Activated naive CD4-positive, alpha-beta T cell treated with anti-CD3 and anti-CD28 coated beads, Interleukin-2, amount 50 U/mL, for 24 hours (primary cell): Measurements from ENCODE around the gene MMP24OS.
"Not testable (repeated sequence)": the region's sequence is repeated elsewhere in the genome, so short reads cannot be mapped to it uniquely, and the experiment has no call there.

Experiments
- H3K27ac Mint-ChIP-seq: one replicate; pipeline ENCODE4 v1.8.0; 2021; ENCODE audit warnings: mild to moderate bottlenecking, mixed read lengths
- H3K27me3 Mint-ChIP-seq: one replicate; pipeline ENCODE4 v1.8.0; 2021; ENCODE audit warnings: mixed read lengths
- H3K36me3 Mint-ChIP-seq: one replicate; pipeline ENCODE4 v1.8.0; 2021; ENCODE audit warnings: mixed read lengths
- H3K4me1 Mint-ChIP-seq: one replicate; pipeline ENCODE4 v1.8.0; 2021; ENCODE audit warnings: mixed read lengths
- H3K4me3 Mint-ChIP-seq: one replicate; pipeline ENCODE4 v1.8.0; 2021; ENCODE audit warnings: mild to moderate bottlenecking, mixed read lengths
- H3K9me3 Mint-ChIP-seq: one replicate; pipeline ENCODE4 v1.8.0; 2021; ENCODE audit warnings: mixed read lengths

The MMP24OS gene

DNA sequence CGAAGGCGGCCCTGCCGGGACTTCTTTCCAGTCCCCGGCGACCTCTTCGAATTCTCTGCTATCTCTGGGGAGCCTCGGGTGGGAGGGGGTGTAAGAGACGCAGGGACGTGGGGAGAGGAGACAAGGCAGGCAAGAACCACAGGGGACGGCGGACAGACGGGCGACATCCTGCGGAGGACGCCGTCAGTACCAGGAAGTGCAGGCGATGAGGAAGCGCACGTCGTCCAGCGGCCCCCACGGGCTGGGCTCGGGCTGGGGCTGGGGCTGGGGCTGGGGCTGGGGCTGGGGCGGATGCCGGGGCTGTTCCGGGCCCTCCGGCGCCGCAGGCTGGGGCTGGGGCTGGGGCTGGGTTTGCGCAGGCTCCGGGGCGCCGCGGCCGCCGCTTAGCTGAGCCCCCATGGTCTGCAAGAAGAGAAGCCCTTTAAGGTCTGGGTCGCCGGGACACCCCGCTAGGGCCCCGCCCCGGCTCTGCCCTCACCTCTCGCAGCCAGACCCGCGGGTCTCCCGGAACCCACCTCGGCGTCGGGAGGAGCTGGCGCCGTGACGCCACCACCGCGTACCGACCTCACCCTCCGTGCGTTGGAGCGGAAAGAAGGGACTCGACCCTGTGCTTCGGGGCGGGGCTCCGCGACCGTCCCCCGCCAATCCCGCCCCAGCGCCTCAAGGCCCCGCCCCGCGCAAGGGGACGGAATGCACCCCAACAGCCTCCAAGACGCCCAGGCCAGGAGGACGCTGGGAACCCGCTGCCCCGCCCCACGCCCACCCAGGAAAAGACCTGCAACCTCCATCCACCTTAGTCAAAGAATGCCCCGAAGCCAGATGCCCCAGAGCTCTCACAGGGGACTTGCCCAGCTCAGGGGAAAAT is at the start of gene MMP24OS:
Gene MMP24OS (minus strand): TSS at position 592 of the 865 bp plus-strand sequence. CDS start 193 bp downstream, at position 399.
- Mint-ChIP-seq H3K9me3 (no peaks in the 10 kb centered on the region), H3K36me3 (peaks cover 15% of the 10 kb centered on the region), H3K27me3 (no peaks in the 10 kb centered on the region), H3K4me1 (peaks cover 17% of the 10 kb centered on the region), H3K4me3 (peak within 1 kb of the TSS; percentile 97), H3K27ac (peak within 1 kb of the TSS; percentile 97)

DNA sequence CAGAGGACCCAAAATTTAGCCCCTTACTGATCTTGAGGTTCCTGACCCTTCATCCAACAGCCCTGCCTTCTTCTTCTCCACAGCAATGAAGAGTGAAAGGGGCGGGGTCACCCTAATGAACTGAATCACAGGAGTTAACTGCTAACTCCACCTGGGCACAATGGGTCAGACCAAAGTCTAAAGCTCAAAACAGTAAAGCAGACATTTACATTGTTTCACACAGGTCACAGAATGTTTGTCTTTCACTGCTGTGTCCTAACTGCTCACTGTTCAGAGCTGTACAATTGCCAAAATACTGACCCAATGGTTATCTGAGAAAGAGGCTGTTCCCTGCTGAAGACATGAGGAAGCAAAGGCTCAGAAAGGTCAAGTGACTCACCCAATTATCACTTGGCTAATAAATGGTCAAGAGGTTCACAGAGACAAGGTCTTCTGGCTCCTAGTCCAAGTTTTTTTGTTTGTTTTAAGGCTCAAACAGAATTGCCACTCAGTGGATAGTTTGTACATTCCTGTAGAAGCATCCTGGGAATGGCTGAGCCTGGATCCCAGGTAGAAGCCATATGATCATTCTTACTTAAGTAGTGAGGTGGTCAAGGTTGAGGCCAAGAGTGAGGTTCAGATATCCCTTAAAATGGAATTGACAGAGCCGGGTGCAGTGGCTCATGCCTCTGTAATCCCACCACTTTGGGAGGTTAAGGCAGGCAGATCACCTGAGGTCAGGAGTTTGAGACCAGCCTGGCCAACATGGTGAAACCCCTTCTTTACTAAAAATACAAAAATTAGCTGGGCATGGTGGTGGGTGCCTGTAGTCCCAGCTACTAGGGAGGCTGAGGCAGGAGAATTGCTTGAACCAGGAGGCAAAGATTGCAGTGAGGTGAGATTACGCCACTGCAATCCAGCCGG is 49.4 kb upstream of the MMP24OS start:
- Mint-ChIP-seq H3K4me3 (no peak overlapping the region), H3K36me3 (peaks cover 6% of the 10 kb centered on the region), H3K27me3 (no peaks in the 10 kb centered on the region), H3K4me1 (peaks cover 15% of the 10 kb centered on the region), H3K9me3 (no peaks in the 10 kb centered on the region), H3K27ac (peak overlapping the region; percentile 84)

DNA sequence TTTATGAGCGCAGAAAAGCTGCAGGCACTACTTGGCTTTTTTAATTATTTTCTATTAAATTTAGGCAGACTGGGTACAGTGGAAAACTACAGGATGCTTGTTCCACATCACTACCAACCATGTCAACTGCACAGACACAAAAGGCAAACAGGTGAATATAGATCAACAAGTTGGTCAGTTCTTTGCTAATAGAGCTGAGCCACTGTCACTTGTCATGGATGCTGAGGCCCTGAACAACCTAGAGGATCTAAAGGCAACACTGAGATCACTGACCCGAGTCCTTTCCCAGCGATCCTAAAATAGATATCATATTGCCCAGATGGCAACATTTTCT is 48.8 kb upstream of the MMP24OS start:
- peaks cover 15% of the 10 kb centered on the region for H3K4me1 Mint-ChIP-seq
- H3K36me3 Mint-ChIP-seq = peaks cover 6% of the 10 kb centered on the region
- no peak overlapping the region for H3K27ac Mint-ChIP-seq
- H3K27me3 Mint-ChIP-seq = no peaks in the 10 kb centered on the region
- no peaks in the 10 kb centered on the region for H3K9me3 Mint-ChIP-seq
- H3K4me3 Mint-ChIP-seq = no peak overlapping the region

DNA sequence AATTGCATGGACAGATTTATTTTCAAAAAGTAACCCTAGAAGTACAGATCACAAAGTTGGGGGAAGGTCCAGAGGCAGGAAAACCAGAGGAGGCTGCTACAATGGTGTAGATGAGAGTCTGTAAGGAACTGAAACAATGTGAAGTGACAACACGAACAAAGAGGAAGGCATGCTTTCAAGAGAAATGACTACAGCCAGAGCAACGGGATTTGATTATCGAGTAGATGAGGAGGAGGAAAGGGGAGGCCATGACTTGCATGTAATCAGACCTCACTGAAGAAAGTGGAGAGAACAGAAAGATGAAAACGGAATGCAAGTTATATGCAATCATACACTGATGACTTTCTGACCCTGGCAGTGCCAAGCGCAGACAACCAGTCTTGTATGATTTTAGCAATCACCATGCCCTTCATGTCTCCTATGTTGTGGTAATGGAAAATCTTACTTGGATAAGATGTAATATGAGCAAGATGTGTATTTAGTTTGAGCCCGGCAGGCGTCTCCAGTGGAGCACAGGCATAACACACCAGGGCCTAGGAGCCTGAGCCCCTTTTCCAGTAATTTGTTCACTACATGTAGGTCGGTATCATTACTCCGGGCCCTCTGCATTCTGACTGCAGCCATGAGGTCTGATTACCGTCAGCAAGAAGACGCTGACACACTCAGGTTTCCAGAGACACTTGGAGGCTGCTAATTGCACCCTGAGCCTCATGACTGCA is 48.3 kb upstream of the MMP24OS start:
- Mint-ChIP-seq H3K4me1 (peaks cover 15% of the 10 kb centered on the region), H3K27ac (no peak overlapping the region)

DNA sequence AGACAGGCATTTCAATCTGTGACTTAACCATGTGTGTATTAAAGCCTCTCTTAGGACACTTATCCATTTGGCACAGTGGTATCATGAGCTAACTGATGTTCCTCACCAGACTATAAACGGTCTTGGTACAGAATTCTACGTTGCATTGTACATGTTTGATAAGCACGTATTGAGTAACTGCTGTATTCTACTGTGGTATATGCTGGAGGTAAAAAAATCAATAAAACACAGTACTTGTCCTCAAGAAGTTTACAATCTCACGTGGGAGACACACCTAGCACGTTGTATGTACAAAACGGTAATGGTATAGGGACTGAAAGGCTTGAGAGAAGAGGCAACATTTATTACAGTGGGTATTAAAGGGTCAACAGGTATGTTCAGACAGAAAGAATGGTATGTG is 47.5 kb upstream of the MMP24OS start:
- Mint-ChIP-seq H3K27ac (no peak overlapping the region), H3K4me3 (no peak overlapping the region), H3K36me3 (peaks cover 8% of the 10 kb centered on the region), H3K27me3 (no peaks in the 10 kb centered on the region), H3K4me1 (peaks cover 15% of the 10 kb centered on the region), H3K9me3 (no peaks in the 10 kb centered on the region)

More for the DNA sequence above, 48.3 kb upstream of the MMP24OS start:
- peaks cover 6% of the 10 kb centered on the region for H3K36me3 Mint-ChIP-seq
- H3K9me3 Mint-ChIP-seq = no peaks in the 10 kb centered on the region
- no peak overlapping the region for H3K4me3 Mint-ChIP-seq
- H3K27me3 Mint-ChIP-seq = no peaks in the 10 kb centered on the region

DNA sequence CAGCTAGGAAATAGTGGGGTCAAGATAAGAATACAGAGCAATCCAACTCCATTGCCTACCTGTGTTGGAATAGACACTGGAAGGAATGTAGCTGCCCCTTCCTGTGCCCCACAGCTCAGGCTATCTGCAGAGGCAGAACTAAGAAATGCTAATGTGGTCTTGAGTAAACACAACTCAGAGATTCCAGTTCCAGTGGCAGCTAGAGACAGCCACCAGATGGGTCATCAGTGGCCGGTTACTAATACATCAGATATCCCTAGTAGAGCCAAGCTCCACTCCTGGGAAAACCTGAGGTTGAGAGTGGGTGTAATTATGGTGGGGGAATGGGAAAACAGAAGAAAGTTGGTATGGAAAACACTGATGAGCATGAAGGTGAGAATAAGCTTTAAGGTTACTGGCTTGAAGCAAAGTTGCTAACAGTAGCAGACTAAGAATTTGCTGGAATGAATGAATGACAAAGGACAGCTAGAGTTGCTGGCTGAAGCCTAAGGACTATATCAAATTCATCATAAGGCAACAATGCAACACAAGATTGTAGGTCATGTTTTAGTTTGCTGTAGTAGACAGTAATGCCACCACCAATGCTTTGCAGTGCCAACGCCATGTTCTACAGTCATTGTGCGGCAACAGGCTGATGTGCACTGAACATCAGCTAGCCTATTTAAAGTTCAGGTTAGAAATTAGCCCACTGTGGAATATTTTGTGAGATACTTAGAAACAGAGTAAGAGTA is 42.6 kb upstream of the MMP24OS start:
- H3K9me3 Mint-ChIP-seq = no peaks in the 10 kb centered on the region
- peaks cover 18% of the 10 kb centered on the region for H3K4me1 Mint-ChIP-seq
- H3K27ac Mint-ChIP-seq = no peak overlapping the region
- H3K27me3 Mint-ChIP-seq = no peaks in the 10 kb centered on the region
- peaks cover 5% of the 10 kb centered on the region for H3K36me3 Mint-ChIP-seq
- no peak overlapping the region for H3K4me3 Mint-ChIP-seq

DNA sequence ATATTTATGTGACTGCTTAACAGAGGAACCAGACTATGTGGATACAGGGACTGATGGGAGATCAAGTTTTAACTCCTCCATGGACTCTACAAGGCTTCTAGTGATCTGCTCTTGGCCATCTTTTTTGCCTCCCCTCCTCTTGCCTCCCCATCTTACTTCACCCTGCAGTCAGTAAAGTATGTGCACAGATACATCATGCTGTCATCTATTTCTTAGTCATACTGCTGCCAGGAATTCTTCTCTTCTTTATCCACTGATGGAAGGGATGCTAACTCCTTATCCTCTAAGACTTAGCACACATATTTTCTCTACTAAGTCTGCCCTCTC is 41.9 kb upstream of the MMP24OS start:
- Mint-ChIP-seq H3K4me1 (peaks cover 24% of the 10 kb centered on the region), H3K36me3 (peaks cover 3% of the 10 kb centered on the region), H3K27me3 (no peaks in the 10 kb centered on the region), H3K4me3 (no peak overlapping the region), H3K9me3 (no peaks in the 10 kb centered on the region), H3K27ac (no peak overlapping the region)

DNA sequence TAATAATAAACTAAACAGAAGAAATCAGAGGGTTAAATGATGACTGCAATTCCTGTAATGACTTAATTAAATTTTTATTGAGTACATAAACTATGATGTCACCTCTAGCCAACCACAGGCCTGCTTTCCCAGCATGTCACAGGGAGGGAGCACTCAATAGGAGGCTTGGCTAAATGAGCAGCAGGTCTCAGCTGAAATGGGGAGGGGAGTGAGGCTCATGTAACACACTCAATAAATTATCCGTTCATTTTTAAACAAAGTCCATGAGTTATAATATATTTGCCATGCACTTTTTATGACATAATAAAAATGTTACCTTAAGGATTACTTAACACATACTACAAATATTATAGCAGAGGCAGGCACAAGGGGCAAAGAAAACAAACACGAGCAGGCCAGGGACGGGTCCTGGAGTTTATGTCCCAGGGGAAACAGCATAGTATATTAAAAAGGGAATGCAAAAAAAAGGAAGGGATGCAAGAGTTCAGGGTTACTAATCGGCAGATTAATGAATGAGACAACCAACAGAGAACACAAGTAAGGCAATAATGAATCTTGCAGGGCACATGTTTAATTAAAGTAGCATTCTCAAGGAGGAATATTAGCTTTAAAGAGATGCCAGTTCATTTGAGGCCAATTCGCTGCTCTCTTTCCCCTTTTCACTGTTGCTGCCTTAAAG is 41.4 kb upstream of the MMP24OS start:
- Mint-ChIP-seq H3K9me3 (no peaks in the 10 kb centered on the region), H3K4me1 (peaks cover 25% of the 10 kb centered on the region), H3K27me3 (no peaks in the 10 kb centered on the region), H3K27ac (no peak overlapping the region), H3K36me3 (peaks cover 3% of the 10 kb centered on the region), H3K4me3 (no peak overlapping the region)

DNA sequence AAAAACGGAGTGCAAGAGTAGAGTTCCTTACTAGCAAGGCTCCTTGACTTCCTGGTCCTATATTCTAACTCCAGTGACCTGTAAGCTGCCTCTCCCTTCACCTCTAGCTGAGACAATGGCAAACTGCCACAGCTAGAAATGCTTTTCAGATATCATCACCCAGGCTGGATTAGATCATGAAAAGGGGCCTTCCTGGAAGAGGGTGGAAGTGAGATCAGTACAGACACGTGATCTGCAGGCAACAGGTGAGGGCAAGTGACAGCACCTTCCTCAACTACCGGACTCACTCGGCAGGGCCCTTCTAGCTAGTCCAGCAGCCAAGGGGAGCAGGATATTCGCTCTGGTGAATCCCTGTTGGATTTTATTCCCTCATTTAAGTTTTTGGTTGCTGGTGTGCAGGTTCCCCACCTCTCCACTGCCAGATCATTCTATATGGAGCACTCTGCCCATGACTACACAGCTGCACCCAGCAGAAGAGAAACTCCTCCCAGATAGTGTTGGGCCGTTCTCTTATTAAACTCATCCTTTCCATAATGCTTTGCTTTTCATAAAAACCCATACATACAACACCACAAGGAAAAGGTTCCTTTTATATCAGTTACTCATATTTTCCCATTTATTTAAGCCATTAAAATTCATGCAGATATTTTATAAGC is 40.7 kb upstream of the MMP24OS start:
- Mint-ChIP-seq H3K27ac (peak overlapping the region; percentile 25), H3K36me3 (peaks cover 3% of the 10 kb centered on the region), H3K4me1 (peaks cover 25% of the 10 kb centered on the region), H3K4me3 (no peak overlapping the region), H3K9me3 (no peaks in the 10 kb centered on the region), H3K27me3 (no peaks in the 10 kb centered on the region)

DNA sequence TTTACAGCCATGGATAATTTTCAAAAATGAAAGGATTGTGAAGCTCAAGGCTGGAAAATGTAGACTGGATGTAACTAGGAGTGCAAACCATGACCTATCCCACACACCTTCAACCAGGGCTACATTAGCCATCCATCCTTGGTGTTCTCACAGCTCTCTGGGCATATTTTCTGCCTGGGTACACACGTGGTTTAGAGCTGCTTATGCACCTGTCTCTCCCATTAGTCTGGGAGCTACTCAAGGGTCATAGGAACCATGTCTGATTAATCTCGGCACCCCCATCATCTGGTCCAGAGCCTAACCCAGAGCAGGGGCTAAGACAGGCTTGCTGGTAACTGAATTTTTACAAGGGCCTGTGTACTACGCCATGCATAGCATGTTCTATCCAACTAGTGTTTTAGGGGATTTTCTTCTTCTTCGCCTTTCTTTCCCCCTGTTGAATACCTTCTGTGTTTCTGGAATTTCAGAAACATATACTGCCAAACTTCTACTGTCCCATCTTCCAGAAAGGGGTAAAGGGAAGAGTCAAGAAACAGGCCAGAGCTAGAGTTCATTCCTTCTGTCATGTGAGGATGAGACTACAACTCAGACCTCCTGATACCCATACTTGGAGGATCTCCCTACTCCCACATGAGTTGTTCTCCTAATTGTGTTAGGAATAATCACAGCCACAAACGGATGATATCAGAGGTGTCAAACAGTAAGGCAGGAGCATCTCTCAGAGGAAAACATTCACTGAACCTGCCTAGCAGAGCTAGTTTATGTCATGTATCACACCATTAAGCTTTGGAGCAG is 39.7 kb upstream of the MMP24OS start:
- Mint-ChIP-seq H3K36me3 (peaks cover 1% of the 10 kb centered on the region), H3K27ac (no peak overlapping the region), H3K27me3 (no peaks in the 10 kb centered on the region), H3K4me1 (peaks cover 28% of the 10 kb centered on the region), H3K4me3 (no peak overlapping the region), H3K9me3 (no peaks in the 10 kb centered on the region)

DNA sequence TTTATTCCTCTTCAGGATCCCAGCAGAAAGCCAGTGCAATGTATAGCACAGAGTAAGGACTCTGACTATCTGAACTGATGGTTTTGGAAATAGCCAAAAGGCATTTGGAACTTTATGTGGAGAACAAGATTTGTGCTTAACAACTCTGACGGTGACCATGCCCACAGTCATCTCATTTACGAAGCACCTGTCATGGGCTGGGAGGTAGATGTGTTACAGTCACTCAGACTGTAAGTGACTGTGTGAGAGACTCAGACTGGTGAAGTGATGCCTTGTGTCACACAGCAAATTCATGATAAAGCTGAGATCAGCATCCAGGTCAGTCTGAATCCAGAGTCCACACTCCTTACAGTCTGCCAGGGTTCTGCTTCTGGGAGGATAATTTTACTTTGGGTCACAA is 38.2 kb upstream of the MMP24OS start:
- Mint-ChIP-seq H3K4me3 (no peak overlapping the region), H3K4me1 (peaks cover 39% of the 10 kb centered on the region), H3K27ac (peak overlapping the region; percentile 44), H3K27me3 (no peaks in the 10 kb centered on the region), H3K36me3 (peaks cover 1% of the 10 kb centered on the region), H3K9me3 (no peaks in the 10 kb centered on the region)

DNA sequence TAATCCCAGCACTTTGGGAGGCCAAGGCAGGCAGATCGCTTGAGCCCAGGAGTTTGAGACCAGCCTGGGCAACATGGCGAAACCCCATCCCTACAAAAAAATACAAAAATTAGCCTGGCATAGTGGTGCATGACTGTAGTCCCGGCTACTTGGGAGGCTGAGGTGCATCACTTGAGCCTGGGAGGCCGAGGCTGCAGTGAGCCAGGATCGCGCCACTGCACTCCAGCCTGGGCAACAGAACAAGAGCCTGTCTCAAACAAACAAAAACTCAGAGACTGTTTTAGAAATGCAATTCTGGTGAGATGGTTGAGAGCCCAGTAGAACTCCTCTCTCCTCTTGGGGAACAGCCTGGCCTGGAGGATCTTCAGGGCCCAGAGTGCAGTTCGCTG is 37.7 kb upstream of the MMP24OS start:
- not testable (repeated sequence) for H3K27ac Mint-ChIP-seq, H3K27me3 Mint-ChIP-seq, H3K36me3 Mint-ChIP-seq, H3K4me3 Mint-ChIP-seq, H3K9me3 Mint-ChIP-seq
- peaks cover 39% of the 10 kb centered on the region for H3K4me1 Mint-ChIP-seq

DNA sequence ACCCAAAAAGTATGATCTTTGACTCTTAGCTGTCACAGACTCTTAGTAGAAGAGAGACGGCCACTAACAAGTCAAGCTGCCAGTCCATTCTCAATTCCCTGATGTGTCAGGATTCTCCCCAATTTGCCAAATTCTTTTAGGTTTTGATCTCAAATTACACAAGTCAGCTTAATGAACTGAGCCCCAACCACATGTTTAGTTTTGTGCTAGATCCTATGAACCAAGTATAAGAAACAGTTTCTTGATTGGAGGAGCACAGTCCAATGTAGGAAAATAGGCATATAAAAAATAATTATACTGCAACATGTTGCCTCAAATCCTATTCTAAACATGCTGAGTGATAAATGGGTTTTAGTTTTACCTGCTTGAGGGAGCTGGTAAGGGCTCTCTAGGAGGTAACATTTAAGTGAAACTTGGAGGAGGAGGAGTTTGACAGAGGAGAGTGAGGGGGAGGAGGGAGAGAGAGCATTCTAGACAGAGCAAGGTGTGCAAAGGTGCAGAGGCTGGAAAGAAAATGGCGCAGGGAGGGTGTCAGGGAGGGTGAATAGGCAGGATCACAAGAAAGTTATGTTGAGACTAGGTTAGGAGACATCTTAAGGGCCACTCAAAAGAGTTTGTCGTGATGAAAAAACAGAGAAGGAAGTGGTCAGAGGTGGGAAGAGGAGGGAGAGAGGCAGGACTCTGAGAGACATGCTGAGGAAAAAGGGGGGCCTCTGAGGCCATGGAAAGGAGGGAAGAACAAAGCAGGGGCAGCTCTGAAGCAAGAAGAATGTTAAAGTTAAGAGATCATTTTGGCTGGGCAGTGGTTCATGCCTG is 37.1 kb upstream of the MMP24OS start:
- H3K9me3 Mint-ChIP-seq = no peaks in the 10 kb centered on the region
- no peak overlapping the region for H3K4me3 Mint-ChIP-seq
- H3K27ac Mint-ChIP-seq = peak overlapping the region; percentile 74
- peaks cover under 1% of the 10 kb centered on the region for H3K36me3 Mint-ChIP-seq
- H3K4me1 Mint-ChIP-seq = peaks cover 39% of the 10 kb centered on the region
- H3K27me3 Mint-ChIP-seq = no peaks in the 10 kb centered on the region
